ENCODE measurements around the gene CCDC6. TPM values are rescaled to one million over a fixed set of nuclear protein-coding genes. Genes with fewer than 3 reads are reported as not detected.

Gene CCDC6
- total RNA-seq, 2 experiments from 2014 or later: 9.5 to 25.4 TPM

DNA sequence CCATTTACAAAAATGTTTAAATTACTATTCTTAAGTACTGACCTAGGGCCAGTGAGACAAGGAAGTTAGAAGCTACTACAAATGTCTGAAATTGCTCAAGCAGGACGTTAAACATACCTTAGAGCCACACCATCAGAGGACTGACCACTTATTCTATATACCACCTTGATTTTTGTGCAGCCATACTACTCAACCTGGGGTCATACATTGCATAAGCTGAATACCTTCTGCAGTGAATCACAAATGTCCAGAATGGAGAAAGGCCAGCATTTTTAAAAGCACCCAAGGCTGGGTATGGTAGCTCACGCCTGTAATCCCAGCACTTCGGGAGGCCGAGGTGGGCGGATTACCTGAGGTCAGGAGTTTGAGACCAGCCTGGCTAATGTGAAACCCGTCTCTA lies 131.9 kb downstream of the CCDC6 start:
- TF ChIP-seq, protein P1, sequence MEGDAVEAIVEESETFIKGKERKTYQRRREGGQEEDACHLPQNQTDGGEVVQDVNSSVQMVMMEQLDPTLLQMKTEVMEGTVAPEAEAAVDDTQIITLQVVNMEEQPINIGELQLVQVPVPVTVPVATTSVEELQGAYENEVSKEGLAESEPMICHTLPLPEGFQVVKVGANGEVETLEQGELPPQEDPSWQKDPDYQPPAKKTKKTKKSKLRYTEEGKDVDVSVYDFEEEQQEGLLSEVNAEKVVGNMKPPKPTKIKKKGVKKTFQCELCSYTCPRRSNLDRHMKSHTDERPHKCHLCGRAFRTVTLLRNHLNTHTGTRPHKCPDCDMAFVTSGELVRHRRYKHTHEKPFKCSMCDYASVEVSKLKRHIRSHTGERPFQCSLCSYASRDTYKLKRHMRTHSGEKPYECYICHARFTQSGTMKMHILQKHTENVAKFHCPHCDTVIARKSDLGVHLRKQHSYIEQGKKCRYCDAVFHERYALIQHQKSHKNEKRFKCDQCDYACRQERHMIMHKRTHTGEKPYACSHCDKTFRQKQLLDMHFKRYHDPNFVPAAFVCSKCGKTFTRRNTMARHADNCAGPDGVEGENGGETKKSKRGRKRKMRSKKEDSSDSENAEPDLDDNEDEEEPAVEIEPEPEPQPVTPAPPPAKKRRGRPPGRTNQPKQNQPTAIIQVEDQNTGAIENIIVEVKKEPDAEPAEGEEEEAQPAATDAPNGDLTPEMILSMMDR (conservative IDR thresholded peaks at IDR 0.05; ENCODE audit: low read length): no peak
- no peak for TF ChIP-seq EZH2phosphoT487 (IDR thresholded peaks at IDR 0.05; ENCODE audit: borderline replicate concordance, low read depth, low read length)
- Histone ChIP-seq H3K9me2 (ENCODE audit: insufficient read depth, low read length) (no peaks in the 10 kb centered on the region), H3K27ac (ENCODE audit: low read depth, low read length, poor library complexity, severe bottlenecking) (no peak overlapping the region), H3K36me3 (ENCODE audit: insufficient read depth, low read length) (no peaks in the 10 kb centered on the region), H3K79me2 (ENCODE audit: insufficient read depth, low read depth, low read length) (no peaks in the 10 kb centered on the region), H3K4me1 (ENCODE audit: insufficient read depth, low read length, poor library complexity, severe bottlenecking) (no peaks in the 10 kb centered on the region), H3K9me3 (ENCODE audit: low read length) (no peaks in the 10 kb centered on the region), H4K20me1 (ENCODE audit: insufficient read depth, low read length) (no peaks in the 10 kb centered on the region), H3K4me3 (ENCODE audit: low read depth, low read length, poor library complexity, severe bottlenecking) (no peak overlapping the region), H3K4me2 (ENCODE audit: low read length) (no peak overlapping the region), H2AFZ (ENCODE audit: low read length) (no peak overlapping the region)
- no TSS peak for BruUV-seq (replicated peaks)
- ChIA-PET CTCF (ENCODE audit: unreplicated experiment) (no interaction called here), POLR2A (interaction anchor here (0.5 to 0.6 kb wide), 2 partner anchors 11 to 29 kb away, joined by 4 read pairs; no protein-coding TSS in a partner anchor)
- no peak for DNase-seq (ENCODE audit: low spot score)
- intact Hi-C loops (cut with micrococcal nuclease; ENCODE audit: unreplicated experiment): no loop called here

DNA sequence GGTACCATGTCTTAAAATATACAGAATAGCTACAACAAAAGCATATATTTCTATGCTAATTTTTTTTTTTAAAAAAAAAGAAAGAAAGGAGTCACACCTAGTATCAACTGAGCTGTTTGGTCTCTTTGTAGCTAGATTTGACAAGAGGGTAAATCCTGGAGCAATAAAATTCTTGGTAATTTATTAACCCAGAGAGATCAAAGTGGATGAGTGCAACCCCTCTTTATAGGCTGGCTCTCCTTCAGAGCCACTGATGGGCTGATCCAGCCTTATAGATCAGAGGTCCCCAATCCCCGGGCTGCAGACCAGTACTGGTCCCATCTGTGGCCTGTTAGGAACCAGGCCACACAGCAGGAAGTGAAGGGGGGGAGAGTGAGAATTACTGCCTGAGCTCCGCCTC lies 133.3 kb downstream of the CCDC6 start:
- no peak overlapping the region for H2AFZ ChIP-seq (ENCODE audit: low read length)
- no peaks in the 10 kb centered on the region for H3K9me2 ChIP-seq (ENCODE audit: insufficient read depth, low read length)
- no peaks in the 10 kb centered on the region for H3K4me1 ChIP-seq (ENCODE audit: insufficient read depth, low read length, poor library complexity, severe bottlenecking)
- ChIA-PET CTCF (ENCODE audit: unreplicated experiment) (no interaction called here), POLR2A (interaction anchor here (0.5 kb wide), 1 partner anchor 150 kb away, joined by 3 read pairs; no protein-coding TSS in a partner anchor)
- no TSS peak for BruUV-seq (replicated peaks)
- H3K79me2 ChIP-seq (ENCODE audit: insufficient read depth, low read depth, low read length): no peaks in the 10 kb centered on the region
- no peak overlapping the region for H3K4me3 ChIP-seq (ENCODE audit: low read depth, low read length, poor library complexity, severe bottlenecking)
- intact Hi-C loops (cut with micrococcal nuclease; ENCODE audit: unreplicated experiment): no loop called here
- no peaks in the 10 kb centered on the region for H3K36me3 ChIP-seq (ENCODE audit: insufficient read depth, low read length)
- no peak for TF ChIP-seq EZH2phosphoT487 (IDR thresholded peaks at IDR 0.05; ENCODE audit: borderline replicate concordance, low read depth, low read length)
- TF ChIP-seq, protein P1 (conservative IDR thresholded peaks at IDR 0.05; ENCODE audit: low read length): no peak
- H4K20me1 ChIP-seq (ENCODE audit: insufficient read depth, low read length): no peaks in the 10 kb centered on the region
- H3K4me2 ChIP-seq (ENCODE audit: low read length): no peak overlapping the region
- no peak overlapping the region for H3K27ac ChIP-seq (ENCODE audit: low read depth, low read length, poor library complexity, severe bottlenecking)
- DNase-seq (ENCODE audit: low spot score): no peak
- no peaks in the 10 kb centered on the region for H3K9me3 ChIP-seq (ENCODE audit: low read length)

DNA sequence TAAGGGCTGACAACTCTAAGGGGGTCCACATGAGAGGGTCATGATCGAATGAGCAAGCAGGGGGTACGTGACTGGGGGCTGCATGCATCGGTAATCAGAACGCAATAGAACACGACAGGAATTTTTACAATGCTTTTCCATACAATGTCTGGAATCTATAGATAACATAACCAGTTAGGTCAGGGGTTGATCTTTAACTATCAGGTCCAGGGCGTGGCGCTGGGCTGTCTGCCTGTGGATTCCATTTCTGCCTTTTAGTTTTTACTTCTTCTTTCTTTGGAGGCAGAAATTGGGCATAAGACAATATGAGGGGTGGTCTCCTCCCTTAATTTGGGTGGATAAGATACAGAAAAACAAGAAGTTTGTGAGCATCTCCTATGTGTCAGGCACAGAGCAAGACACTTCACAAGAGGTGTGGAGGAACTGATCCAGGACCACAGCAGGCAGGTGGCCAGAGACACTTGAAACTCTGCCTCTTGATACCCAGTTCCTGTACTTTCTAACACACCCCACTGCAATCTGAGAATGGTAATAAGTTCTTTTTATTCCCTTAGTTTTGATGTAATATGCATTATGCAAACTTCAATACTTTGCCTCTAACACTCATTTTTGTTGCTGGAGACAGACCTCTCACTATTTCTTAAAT lies 135.1 kb downstream of the CCDC6 start:
- H2AFZ ChIP-seq (ENCODE audit: low read length): no peak overlapping the region
- no TSS peak for BruUV-seq (replicated peaks)
- H3K27ac ChIP-seq (ENCODE audit: low read depth, low read length, poor library complexity, severe bottlenecking): no peak overlapping the region
- intact Hi-C loops (cut with micrococcal nuclease; ENCODE audit: unreplicated experiment): no loop called here
- H3K79me2 ChIP-seq (ENCODE audit: insufficient read depth, low read depth, low read length): no peaks in the 10 kb centered on the region
- H3K4me2 ChIP-seq (ENCODE audit: low read length): no peak overlapping the region
- H3K4me1 ChIP-seq (ENCODE audit: insufficient read depth, low read length, poor library complexity, severe bottlenecking): no peaks in the 10 kb centered on the region
- H3K9me3 ChIP-seq (ENCODE audit: low read length): no peaks in the 10 kb centered on the region
- ChIA-PET CTCF (ENCODE audit: unreplicated experiment) (no interaction called here), POLR2A (no interaction called here)
- no peaks in the 10 kb centered on the region for H3K36me3 ChIP-seq (ENCODE audit: insufficient read depth, low read length)
- no peaks in the 10 kb centered on the region for H3K9me2 ChIP-seq (ENCODE audit: insufficient read depth, low read length)
- H4K20me1 ChIP-seq (ENCODE audit: insufficient read depth, low read length): no peaks in the 10 kb centered on the region
- TF ChIP-seq, protein P1 (conservative IDR thresholded peaks at IDR 0.05; ENCODE audit: low read length): no peak
- TF ChIP-seq EZH2phosphoT487 (IDR thresholded peaks at IDR 0.05; ENCODE audit: borderline replicate concordance, low read depth, low read length): no peak
- no peak for DNase-seq (ENCODE audit: low spot score)
- no peak overlapping the region for H3K4me3 ChIP-seq (ENCODE audit: low read depth, low read length, poor library complexity, severe bottlenecking)

Data from OCI-LY7 (cell line).